ENCODE measurements around the gene DOCK9. TPM values are rescaled to one million over a fixed set of nuclear protein-coding genes. Genes with fewer than 3 reads are reported as not detected.

The DOCK9 gene
- total RNA-seq, 1 donor from 2014 or later = 56.3 TPM

DNA sequence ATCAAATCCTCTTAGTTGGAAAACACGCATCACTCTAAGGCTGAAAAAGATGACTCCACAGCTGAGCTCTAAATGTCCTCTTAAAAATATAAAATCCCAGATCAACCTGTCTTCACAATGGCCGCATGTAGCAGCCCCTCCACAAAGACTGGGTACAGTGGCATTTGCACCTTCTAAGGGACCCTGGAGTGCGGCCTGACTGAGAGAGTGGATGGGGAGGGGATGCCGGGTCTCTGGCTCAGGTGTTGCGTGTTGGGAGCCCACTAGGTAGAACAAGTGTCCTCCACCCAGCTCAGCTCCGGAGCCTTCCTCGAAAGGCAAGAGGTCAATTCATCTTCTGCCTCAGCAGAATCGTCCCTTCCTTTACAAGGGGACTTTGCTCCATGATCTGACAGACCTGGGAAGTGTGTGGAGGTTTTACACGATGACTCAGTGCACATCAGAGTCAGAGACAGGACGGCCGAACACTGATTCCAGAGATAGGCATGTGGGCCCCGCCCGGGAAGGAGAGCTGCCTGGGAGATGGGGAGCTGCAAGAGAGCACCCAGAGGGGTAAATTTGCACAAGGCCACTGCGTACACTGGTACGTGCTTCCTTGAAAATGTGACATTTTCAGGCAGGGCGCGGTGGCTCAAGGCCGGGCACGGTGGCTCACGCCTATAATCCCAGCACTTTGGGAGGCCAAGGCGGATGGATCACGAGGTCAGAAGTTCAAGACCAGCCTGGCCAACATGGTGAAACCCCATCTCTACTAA is 201.8 kb downstream of the DOCK9 start:
- H3K27me3 ChIP-seq (ENCODE audit: insufficient read depth, low read length) = no peaks in the 10 kb centered on the region
- Mint-ChIP-seq H3K27ac (ENCODE audit: unreplicated experiment) (peak overlapping the region; percentile 74), H3K4me3 (ENCODE audit: unreplicated experiment) (no peak overlapping the region), H3K27me3 (ENCODE audit: low read depth, unreplicated experiment) (peaks cover 6% of the 10 kb centered on the region), H3K4me1 (ENCODE audit: low read depth, unreplicated experiment) (peaks cover 6% of the 10 kb centered on the region), H3K9me3 (ENCODE audit: unreplicated experiment) (peaks cover 3% of the 10 kb centered on the region), H3K36me3 (ENCODE audit: low read depth, unreplicated experiment) (no peaks in the 10 kb centered on the region)
- peak overlapping the region; percentile 43 for H3K4me2 ChIP-seq (ENCODE audit: low read length)
- no peak for FAIRE-seq
- no peaks in the 10 kb centered on the region for H3K36me3 ChIP-seq (ENCODE audit: insufficient read depth, low read length)
- H3K79me2 ChIP-seq (ENCODE audit: insufficient read depth, low read length) = no peaks in the 10 kb centered on the region
- H3K4me1 ChIP-seq (ENCODE audit: insufficient read depth, low read length) = peaks cover 16% of the 10 kb centered on the region
- peak; percentile 73 for DNase-seq (ENCODE audit: low read depth)
- H3K4me3 ChIP-seq (ENCODE audit: insufficient read depth, low read depth, low read length) = no peak overlapping the region
- H3K9me3 ChIP-seq (ENCODE audit: insufficient read depth, low read depth, low read length) = no peaks in the 10 kb centered on the region
- H4K20me1 ChIP-seq (ENCODE audit: insufficient read depth, low read length) = no peaks in the 10 kb centered on the region
- TF ChIP-seq, protein P1, sequence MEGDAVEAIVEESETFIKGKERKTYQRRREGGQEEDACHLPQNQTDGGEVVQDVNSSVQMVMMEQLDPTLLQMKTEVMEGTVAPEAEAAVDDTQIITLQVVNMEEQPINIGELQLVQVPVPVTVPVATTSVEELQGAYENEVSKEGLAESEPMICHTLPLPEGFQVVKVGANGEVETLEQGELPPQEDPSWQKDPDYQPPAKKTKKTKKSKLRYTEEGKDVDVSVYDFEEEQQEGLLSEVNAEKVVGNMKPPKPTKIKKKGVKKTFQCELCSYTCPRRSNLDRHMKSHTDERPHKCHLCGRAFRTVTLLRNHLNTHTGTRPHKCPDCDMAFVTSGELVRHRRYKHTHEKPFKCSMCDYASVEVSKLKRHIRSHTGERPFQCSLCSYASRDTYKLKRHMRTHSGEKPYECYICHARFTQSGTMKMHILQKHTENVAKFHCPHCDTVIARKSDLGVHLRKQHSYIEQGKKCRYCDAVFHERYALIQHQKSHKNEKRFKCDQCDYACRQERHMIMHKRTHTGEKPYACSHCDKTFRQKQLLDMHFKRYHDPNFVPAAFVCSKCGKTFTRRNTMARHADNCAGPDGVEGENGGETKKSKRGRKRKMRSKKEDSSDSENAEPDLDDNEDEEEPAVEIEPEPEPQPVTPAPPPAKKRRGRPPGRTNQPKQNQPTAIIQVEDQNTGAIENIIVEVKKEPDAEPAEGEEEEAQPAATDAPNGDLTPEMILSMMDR (IDR thresholded peaks at IDR 0.05; ENCODE audit: insufficient read depth, low read depth, low read length) = no peak
- no peak for TF ChIP-seq EZH2 (IDR thresholded peaks at IDR 0.05; ENCODE audit: insufficient read depth, low read length)
- H2AFZ ChIP-seq (ENCODE audit: low read depth, low read length) = peak overlapping the region; percentile 61
- H3K9ac ChIP-seq (ENCODE audit: low read length) = no peak overlapping the region
- peak overlapping the region; percentile 15 for H3K27ac ChIP-seq (ENCODE audit: low read depth, low read length)

DNA sequence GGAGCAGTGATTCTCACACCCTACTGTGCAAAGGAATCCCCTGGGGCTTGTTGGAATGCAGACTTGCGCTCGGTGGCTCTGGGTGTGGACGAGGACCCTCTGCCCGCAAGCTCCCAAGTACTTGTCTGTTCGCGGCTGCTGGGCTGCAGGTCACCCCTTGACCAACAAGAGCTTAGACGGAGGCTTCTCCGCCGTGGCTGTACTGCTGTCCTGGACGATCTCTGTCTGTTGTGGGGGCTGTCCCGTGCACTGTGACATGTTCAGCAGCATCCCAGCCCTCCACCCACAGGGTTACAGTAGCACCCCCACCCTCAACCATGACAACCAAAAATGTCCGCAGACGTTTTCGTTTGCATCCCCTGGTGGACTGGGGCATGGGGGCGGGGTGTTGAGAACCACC is 202.5 kb downstream of the DOCK9 start:
- H3K4me2 ChIP-seq (ENCODE audit: low read length) = no peak overlapping the region
- DNase-seq (ENCODE audit: low read depth) (no peak), FAIRE-seq (no peak)
- H3K27ac ChIP-seq (ENCODE audit: low read depth, low read length) = no peak overlapping the region
- no peaks in the 10 kb centered on the region for H3K36me3 ChIP-seq (ENCODE audit: insufficient read depth, low read length)
- no peak overlapping the region for H2AFZ ChIP-seq (ENCODE audit: low read depth, low read length)
- Mint-ChIP-seq H3K4me3 (ENCODE audit: unreplicated experiment) (no peak overlapping the region), H3K27ac (ENCODE audit: unreplicated experiment) (peak overlapping the region; percentile 74), H3K36me3 (ENCODE audit: low read depth, unreplicated experiment) (peaks cover 2% of the 10 kb centered on the region), H3K4me1 (ENCODE audit: low read depth, unreplicated experiment) (peaks cover 6% of the 10 kb centered on the region), H3K27me3 (ENCODE audit: low read depth, unreplicated experiment) (peaks cover 6% of the 10 kb centered on the region), H3K9me3 (ENCODE audit: unreplicated experiment) (peaks cover 5% of the 10 kb centered on the region)
- no peaks in the 10 kb centered on the region for H4K20me1 ChIP-seq (ENCODE audit: insufficient read depth, low read length)
- H3K4me1 ChIP-seq (ENCODE audit: insufficient read depth, low read length) = peaks cover 16% of the 10 kb centered on the region
- H3K9me3 ChIP-seq (ENCODE audit: insufficient read depth, low read depth, low read length) = no peaks in the 10 kb centered on the region
- no peak overlapping the region for H3K4me3 ChIP-seq (ENCODE audit: insufficient read depth, low read depth, low read length)
- no peaks in the 10 kb centered on the region for H3K79me2 ChIP-seq (ENCODE audit: insufficient read depth, low read length)
- H3K27me3 ChIP-seq (ENCODE audit: insufficient read depth, low read length) = no peaks in the 10 kb centered on the region
- TF ChIP-seq EZH2 (IDR thresholded peaks at IDR 0.05; ENCODE audit: insufficient read depth, low read length) = no peak
- TF ChIP-seq, protein P1 (IDR thresholded peaks at IDR 0.05; ENCODE audit: insufficient read depth, low read depth, low read length) = no peak
- H3K9ac ChIP-seq (ENCODE audit: low read length) = no peak overlapping the region

DNA sequence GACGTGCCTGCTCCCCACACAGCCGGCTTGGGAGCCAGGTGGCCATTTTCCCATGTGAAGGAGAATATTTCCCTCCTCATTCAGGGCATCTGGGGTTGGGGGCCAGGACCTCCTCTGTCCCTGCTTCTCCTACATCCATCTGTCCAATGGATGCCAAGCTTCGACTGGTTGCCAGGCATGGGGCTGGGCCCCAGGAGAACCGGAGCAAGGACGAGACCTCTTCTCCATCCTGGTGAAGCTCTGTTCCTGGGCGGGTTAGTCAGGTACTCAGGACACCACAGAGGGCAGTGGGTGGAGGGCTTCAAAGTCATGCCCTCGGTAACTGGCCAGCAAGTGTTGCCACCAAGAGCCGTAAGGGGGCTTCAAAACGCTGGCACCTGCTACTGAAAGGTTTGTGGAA is 203.1 kb downstream of the DOCK9 start:
- Histone ChIP-seq H4K20me1 (ENCODE audit: insufficient read depth, low read length) (no peaks in the 10 kb centered on the region), H2AFZ (ENCODE audit: low read depth, low read length) (no peak overlapping the region), H3K27me3 (ENCODE audit: insufficient read depth, low read length) (no peaks in the 10 kb centered on the region), H3K27ac (ENCODE audit: low read depth, low read length) (no peak overlapping the region), H3K4me2 (ENCODE audit: low read length) (no peak overlapping the region), H3K9ac (ENCODE audit: low read length) (no peak overlapping the region), H3K4me1 (ENCODE audit: insufficient read depth, low read length) (peaks cover 16% of the 10 kb centered on the region), H3K4me3 (ENCODE audit: insufficient read depth, low read depth, low read length) (no peak overlapping the region), H3K36me3 (ENCODE audit: insufficient read depth, low read length) (no peaks in the 10 kb centered on the region), H3K79me2 (ENCODE audit: insufficient read depth, low read length) (no peaks in the 10 kb centered on the region), H3K9me3 (ENCODE audit: insufficient read depth, low read depth, low read length) (no peaks in the 10 kb centered on the region)
- Mint-ChIP-seq H3K36me3 (ENCODE audit: low read depth, unreplicated experiment) (peaks cover 2% of the 10 kb centered on the region), H3K4me1 (ENCODE audit: low read depth, unreplicated experiment) (peaks cover 6% of the 10 kb centered on the region), H3K9me3 (ENCODE audit: unreplicated experiment) (peaks cover 9% of the 10 kb centered on the region), H3K27ac (ENCODE audit: unreplicated experiment) (no peak overlapping the region), H3K4me3 (ENCODE audit: unreplicated experiment) (no peak overlapping the region), H3K27me3 (ENCODE audit: low read depth, unreplicated experiment) (peaks cover 5% of the 10 kb centered on the region)
- TF ChIP-seq EZH2 (IDR thresholded peaks at IDR 0.05; ENCODE audit: insufficient read depth, low read length) = no peak
- TF ChIP-seq, protein P1 (IDR thresholded peaks at IDR 0.05; ENCODE audit: insufficient read depth, low read depth, low read length) = no peak
- FAIRE-seq (no peak), DNase-seq (ENCODE audit: low read depth) (no peak)
